GM23338 (cell line): ENCODE data around the gene LMNTD2. TPM values are rescaled to one million over a fixed set of nuclear protein-coding genes. Genes with fewer than 3 reads are reported as not detected.
A peak's percentile ranks its signal among the peaks of the same experiment; 100 is the strongest.

Experiments
- ATAC-seq: fragments of 200-7000 bp; cut with Tn5 transposase; 3 replicates; pipeline ENCODE4 v1.9.1; 2020
- DNase-seq: peaks from one replicate; pipeline ENCODE4 v3.0.0-alpha.2; 2015; ENCODE audit warnings: low spot score
- H2AFZ ChIP-seq: fragments of 200-600 bp; sonication (generic); 2 replicates; pipeline ENCODE4 v1.8.0; 2016; ENCODE audit warnings: antibody characterized with exemption, mild to moderate bottlenecking, moderate library complexity
- H3F3A ChIP-seq: fragments of 200-600 bp; sonication (generic); replicated peaks from 2 replicates; pipeline ENCODE4 v1.8.0; 2017; ENCODE audit warnings: antibody characterized with exemption, mixed run types, low read depth
- H3K27ac ChIP-seq: fragments of 200-600 bp; sonication (generic); 2 replicates; pipeline ENCODE4 v1.6.1; 2016; ENCODE audit warnings: low read depth
- H3K27me3 ChIP-seq: fragments of 200-600 bp; sonication (generic); 2 replicates; pipeline ENCODE4 v1.8.0; 2016; ENCODE audit warnings: mild to moderate bottlenecking, mixed run types, moderate library complexity; ENCODE audit not compliant: insufficient read depth
- H3K36me3 ChIP-seq: fragments of 200-600 bp; sonication (generic); 2 replicates; pipeline ENCODE4 v1.8.0; 2016; ENCODE audit warnings: mild to moderate bottlenecking; ENCODE audit not compliant: insufficient read depth
- H3K4me1 ChIP-seq: fragments of 200-600 bp; sonication (generic); 2 replicates; pipeline ENCODE4 v1.8.0; 2016; ENCODE audit warnings: mild to moderate bottlenecking, moderate library complexity; ENCODE audit not compliant: insufficient read depth
- H3K4me2 ChIP-seq: fragments of 200-600 bp; sonication (generic); 2 replicates; pipeline ENCODE4 v1.7.1; 2017; ENCODE audit warnings: mixed run types
- H3K4me3 ChIP-seq: fragments of 200-600 bp; sonication (generic); 2 replicates; pipeline ENCODE4 v1.6.1; 2016; ENCODE audit warnings: mixed run types
- H3K79me2 ChIP-seq: fragments of 200-600 bp; sonication (generic); replicated peaks from 2 replicates; pipeline ENCODE4 v1.8.0; 2017; ENCODE audit warnings: mild to moderate bottlenecking; ENCODE audit not compliant: insufficient read depth
- H3K9me2 ChIP-seq: fragments of 200-600 bp; sonication (generic); 2 replicates; pipeline ENCODE4 v1.8.0; 2017; ENCODE audit not compliant: insufficient read depth
- H4K20me1 ChIP-seq: fragments of 200-600 bp; sonication (generic); replicated peaks from 2 replicates; pipeline ENCODE4 v1.8.0; 2017; ENCODE audit warnings: mild to moderate bottlenecking; ENCODE audit not compliant: insufficient read depth
- H3K27ac Mint-ChIP-seq: 2 replicates; pipeline ENCODE4 v1.8.0; 2020; ENCODE audit warnings: inconsistent platforms, mild to moderate bottlenecking, moderate library complexity, mixed read lengths
- H3K27me3 Mint-ChIP-seq: 3 replicates; pipeline ENCODE4 v1.8.0; 2022; ENCODE audit warnings: low read depth, mild to moderate bottlenecking, moderate library complexity, mixed read lengths, inconsistent platforms; ENCODE audit not compliant: insufficient read depth, poor library complexity
- H3K36me3 Mint-ChIP-seq: 3 replicates; pipeline ENCODE4 v1.8.0; 2021; ENCODE audit warnings: low read depth, mild to moderate bottlenecking, inconsistent platforms, moderate library complexity, mixed read lengths
- H3K4me1 Mint-ChIP-seq: 3 replicates; pipeline ENCODE4 v1.8.0; 2020; ENCODE audit warnings: mild to moderate bottlenecking, inconsistent platforms, mixed read lengths
- H3K4me3 Mint-ChIP-seq: 3 replicates; pipeline ENCODE4 v1.8.0; 2021; ENCODE audit warnings: moderate library complexity, mild to moderate bottlenecking, inconsistent platforms, mixed read lengths
- H3K9me3 Mint-ChIP-seq: 3 replicates; pipeline ENCODE4 v1.8.0; 2020; ENCODE audit warnings: moderate library complexity, mild to moderate bottlenecking, inconsistent platforms, mixed read lengths
- CTCF ChIP-seq, 2 experiments: fragments of 200-600 bp in 1 of 2; sonication (generic) in 1 of 2; conservative IDR thresholded peaks; 2 replicates each; pipeline versions ENCODE4 v1.5.1 to v1.6.1; 2016 to 2017; ENCODE audit warnings: antibody characterized with exemption in 2 of 2, low read depth in 2 of 2, mild to moderate bottlenecking in 2 of 2, moderate library complexity in 1 of 2
- ETS1 ChIP-seq: IDR thresholded peaks from 2 replicates; pipeline ENCODE4 v1.6.1; 2016; ENCODE audit warnings: antibody characterized with exemption
- EZH2 ChIP-seq: fragments of 200-600 bp; sonication (generic); IDR thresholded peaks from one replicate; pipeline ENCODE4 v1.8.0; 2017; ENCODE audit warnings: antibody characterized with exemption, mild to moderate bottlenecking, low read depth; ENCODE audit not compliant: unreplicated experiment
- EZH2phosphoT487 ChIP-seq: fragments of 200-600 bp; sonication (generic); IDR thresholded peaks from one replicate; pipeline ENCODE4 v1.8.1; 2018; ENCODE audit warnings: antibody characterized with exemption; ENCODE audit not compliant: unreplicated experiment
- JUNB ChIP-seq: IDR thresholded peaks from one replicate; pipeline ENCODE4 v1.6.1; 2016; ENCODE audit warnings: antibody characterized with exemption; ENCODE audit not compliant: unreplicated experiment
- NANOG ChIP-seq: IDR thresholded peaks from 2 replicates; pipeline ENCODE4 v1.6.1; 2016; ENCODE audit warnings: antibody characterized with exemption, borderline replicate concordance
- POLR2AphosphoS5 ChIP-seq: IDR thresholded peaks from 2 replicates; pipeline ENCODE4 v1.6.1; 2016; ENCODE audit warnings: antibody characterized with exemption, low read depth
- REST ChIP-seq: IDR thresholded peaks from one replicate; pipeline ENCODE4 v1.6.1; 2018; ENCODE audit warnings: antibody characterized with exemption; ENCODE audit not compliant: unreplicated experiment
- STAT1 ChIP-seq: IDR thresholded peaks from one replicate; pipeline ENCODE4 v1.6.1; 2016; ENCODE audit warnings: antibody characterized with exemption; ENCODE audit not compliant: unreplicated experiment
- ZNF114 ChIP-seq: fragments of 250-450 bp; sonication (Bioruptor Pico); IDR thresholded peaks from 2 replicates; pipeline ENCODE4 v1.5.0; 2020; ENCODE audit warnings: mild to moderate bottlenecking, moderate library complexity
- ZNF331 ChIP-seq: fragments of 250-450 bp; sonication (Bioruptor Pico); IDR thresholded peaks from 2 replicates; pipeline ENCODE4 v1.5.0; 2020; ENCODE audit warnings: low read depth, mild to moderate bottlenecking, moderate library complexity
- polyA plus RNA-seq: library from polyadenylated mRNA; unstranded; fragments of >200 nt; fragmentation: Nextera tagmentation; extraction: Ambion mirVana; gene quantifications from 2 replicates; pipeline ENCODE4 v1.2.1, GENCODE V29; 2016
- total RNA-seq: library from RNA; depleted of rRNA; stranded (reverse); fragments of >200 nt; shearing (Covaris generic); gene quantifications from 2 replicates; pipeline ENCODE4 v1.2.3, GENCODE V29; 2014

The LMNTD2 gene
- total and polyA plus RNA-seq, 2 experiments from 2014 or later, result 1.3 to 2.1 TPM

- TF ChIP-seq STAT1 (no peak), JUNB (no peak), EZH2phosphoT487 (no peak), CTCF (conservative IDR thresholded peaks at IDR 0.05; ENCODE audit: low read depth in 2 of 2) (0 out of 4 replicates have a peak, but pooled peaks of 1 of the 2 experiments have one; percentile 11), ETS1 (no peak), NANOG (no peak), POLR2AphosphoS5 (no peak)
- DNase-seq (no peak), ATAC-seq (no peak; the same call in 2 of the 3 replicates)
- H3K36me3 ChIP-seq, result no peaks in the 10 kb centered on the region
- H3F3A ChIP-seq, result no peaks in the 10 kb centered on the region
- peaks cover 8% of the 10 kb centered on the region; the same call in 2 of the 3 replicates for H3K36me3 Mint-ChIP-seq
- H3K4me2 ChIP-seq, result no peak overlapping the region
- no peaks in the 10 kb centered on the region for H3K27me3 ChIP-seq
- no peak overlapping the region for H3K4me3 Mint-ChIP-seq
- no peaks in the 10 kb centered on the region for H3K9me2 ChIP-seq
- H2AFZ ChIP-seq, result no peak overlapping the region
- no peak overlapping the region for H3K27ac Mint-ChIP-seq
- H3K4me3 ChIP-seq, result no peak overlapping the region
- no peaks in the 10 kb centered on the region for H3K4me1 Mint-ChIP-seq
- no peaks in the 10 kb centered on the region; the same call in 1 of the 2 replicates for H3K79me2 ChIP-seq
- no peak overlapping the region for H3K27ac ChIP-seq
- H4K20me1 ChIP-seq, result 0 out of 2 replicates have a peak, but pooled peaks cover 2% of the 10 kb centered on the region
- peaks cover 11% of the 10 kb centered on the region for H3K27me3 Mint-ChIP-seq
- no peaks in the 10 kb centered on the region for H3K9me3 Mint-ChIP-seq
- no peaks in the 10 kb centered on the region for H3K4me1 ChIP-seq
Measured at GRCh38 chr11:529728-530411, 30.7 kb downstream of the LMNTD2 start.

- Histone ChIP-seq H3K79me2 (no peaks in the 10 kb centered on the region), H3F3A (no peaks in the 10 kb centered on the region), H3K4me1 (no peaks in the 10 kb centered on the region), H3K4me2 (no peak overlapping the region), H3K4me3 (no peak overlapping the region), H2AFZ (no peak overlapping the region), H3K27me3 (no peaks in the 10 kb centered on the region), H4K20me1 (no peaks in the 10 kb centered on the region), H3K9me2 (0 out of 2 replicates have a peak, but pooled peaks cover 3% of the 10 kb centered on the region), H3K36me3 (no peaks in the 10 kb centered on the region), H3K27ac (no peak overlapping the region)
- Mint-ChIP-seq H3K9me3 (peaks cover 3% of the 10 kb centered on the region; the same call in 2 of the 3 replicates), H3K27me3 (peaks cover 11% of the 10 kb centered on the region), H3K27ac (no peak overlapping the region), H3K4me3 (no peak overlapping the region), H3K4me1 (no peaks in the 10 kb centered on the region), H3K36me3 (peaks cover 10% of the 10 kb centered on the region)
- ATAC-seq, result no peak
- no peak for DNase-seq
- TF ChIP-seq POLR2AphosphoS5 (no peak), NANOG (no peak), JUNB (no peak), ZNF114 (CRISPR knock-in tag) (no peak), EZH2 (no peak), STAT1 (no peak), ZNF331 (no peak), EZH2phosphoT487 (no peak), REST (no peak), CTCF (conservative IDR thresholded peaks at IDR 0.05; ENCODE audit: low read depth in 2 of 2) (no peak)
Measured at GRCh38 chr11:528815-529727, 31.5 kb downstream of the LMNTD2 start.
